GM18499 (cell line): ENCODE results near the gene RALB.

Experiments used
- ATAC-seq: cut with Tn5 transposase; IDR thresholded peaks from one replicate; pipeline ENCODE4 v1.9.1; 2021; ENCODE audit warnings: moderate number of reproducible peaks; ENCODE audit not compliant: insufficient read depth, unreplicated experiment

RALB gene

GRCh38 chr2:120330946-120331822 is 78.5 kb downstream of the RALB start:
- ATAC-seq = no peak

GRCh38 chr2:120331903-120332302 is 79.3 kb downstream of the RALB start:
- ATAC-seq = no peak

DNA sequence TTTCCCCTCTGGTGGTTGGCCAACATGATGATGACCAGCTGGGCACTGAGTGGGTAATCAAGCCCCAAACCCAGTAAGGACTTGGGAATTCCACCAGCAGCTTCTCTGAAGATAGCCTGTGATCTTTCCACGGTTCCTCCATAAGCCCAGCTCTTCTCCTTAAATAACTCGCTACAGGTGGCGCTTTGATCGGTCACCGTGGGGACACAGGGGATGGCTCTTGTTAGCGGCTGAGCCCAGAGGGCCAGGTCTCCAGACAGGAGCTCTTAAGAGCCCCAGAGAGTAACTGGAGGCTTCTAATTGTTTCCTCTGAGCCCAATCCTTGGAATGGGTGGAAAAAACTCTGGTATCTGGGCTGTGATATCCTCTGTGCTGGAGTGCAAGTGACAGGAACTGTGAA is 79.7 kb downstream of the RALB start:
- no peak for ATAC-seq

GRCh38 chr2:120334068-120334467 is 81.4 kb downstream of the RALB start:
- no peak for ATAC-seq

GRCh38 chr2:120336749-120337148 is 84.1 kb downstream of the RALB start:
- no peak for ATAC-seq

DNA sequence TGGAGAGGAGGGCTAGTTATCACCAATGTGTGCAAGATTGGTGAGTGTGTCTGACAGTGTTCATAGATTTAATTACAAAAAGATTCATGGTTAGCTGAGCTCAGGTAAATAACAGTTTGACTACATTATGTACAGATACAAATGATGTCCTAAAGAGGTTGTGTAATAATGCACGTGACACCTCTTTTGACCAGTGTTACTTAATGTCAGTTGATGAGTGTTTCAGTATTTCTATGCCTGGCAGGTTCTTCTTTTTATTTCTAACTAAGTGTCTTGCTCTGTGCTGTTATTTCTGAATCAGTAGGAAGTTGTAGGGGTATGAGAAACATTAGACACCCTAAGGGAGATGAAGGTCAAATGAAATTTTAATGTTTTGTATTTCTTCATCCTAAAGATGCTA is 85.4 kb downstream of the RALB start:
- no peak for ATAC-seq

DNA sequence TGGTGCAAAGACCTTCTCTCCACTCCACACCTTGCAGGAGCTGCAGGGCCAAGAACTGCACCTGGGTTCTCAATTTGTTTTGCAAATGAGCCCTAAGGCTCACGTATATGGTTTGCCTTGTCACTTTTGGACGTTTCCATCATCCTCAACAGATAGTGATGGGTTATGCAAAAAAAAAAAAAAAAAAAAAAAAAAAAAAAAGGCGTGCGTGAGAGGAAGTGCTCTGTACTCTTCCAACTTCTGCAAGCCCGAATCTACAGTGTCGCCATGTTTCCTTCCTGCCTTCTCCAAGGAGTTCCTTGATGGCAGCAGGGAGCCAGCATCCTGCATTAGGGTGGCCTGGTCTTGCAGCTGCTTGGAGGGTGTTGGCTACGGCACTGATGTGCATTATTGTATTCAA is 89.3 kb downstream of the RALB start:
- no peak for ATAC-seq

- no peak for ATAC-seq
These were observed 89.8 kb downstream of the RALB start for GRCh38 chr2:120342446-120342845.

GRCh38 chr2:120343100-120343432 is 90.4 kb downstream of the RALB start:
- ATAC-seq = no peak

GRCh38 chr2:120343433-120344105 is 90.9 kb downstream of the RALB start:
- ATAC-seq = no peak
